COLO668 (cell line): ENCODE results near the gene MRPL2.

Experiments used
- DNase-seq: peaks from one replicate; lab custom pipeline; 2025; ENCODE audit not compliant: unreplicated experiment; lab: John Stamatoyannopoulos, UW

Gene MRPL2

DNA sequence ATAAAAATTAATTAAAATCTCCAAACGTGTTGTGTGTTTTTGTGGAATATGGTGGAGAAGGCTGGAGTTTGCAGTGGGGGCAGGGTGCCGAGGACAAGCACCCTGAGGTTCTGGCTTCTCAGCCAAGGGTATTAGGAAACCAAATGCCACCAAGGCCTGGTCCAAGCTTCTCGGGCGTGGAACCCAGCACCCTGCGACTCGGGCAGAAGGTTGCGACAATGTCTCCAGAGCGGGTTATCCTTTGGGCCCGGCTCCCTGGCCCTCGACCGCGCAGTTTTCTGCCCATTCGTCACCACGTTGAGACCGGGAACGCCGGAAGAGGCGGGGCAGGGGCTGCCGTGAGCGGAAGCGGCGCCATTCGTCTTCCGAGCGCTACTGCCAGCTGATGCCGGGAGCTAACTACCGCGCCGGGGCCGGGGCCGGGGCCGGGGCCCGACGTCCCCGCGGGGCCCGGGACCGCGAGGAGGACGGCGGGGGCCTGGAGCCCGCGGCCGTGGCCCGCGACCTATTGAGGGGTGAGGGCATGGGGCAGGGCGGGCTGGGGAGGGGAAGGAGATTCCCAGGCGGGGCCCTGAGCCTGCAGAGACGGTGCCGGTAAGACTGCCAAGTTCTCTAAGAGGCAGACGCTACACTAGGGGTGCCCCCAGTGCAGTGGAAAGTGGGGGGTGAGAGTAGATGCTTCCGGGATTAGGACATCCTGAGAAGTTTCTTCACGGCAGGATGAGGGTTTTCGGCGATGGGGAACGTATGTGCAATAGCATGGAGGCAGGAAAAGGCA lies 37.8 kb downstream of the MRPL2 start, which contains the start of gene RRP36:
Gene RRP36 (plus strand): TSS at position 354 of the 778 bp plus-strand sequence. CDS start 32 bp downstream, at position 386.
- DNase-seq = peak; percentile 76

DNA sequence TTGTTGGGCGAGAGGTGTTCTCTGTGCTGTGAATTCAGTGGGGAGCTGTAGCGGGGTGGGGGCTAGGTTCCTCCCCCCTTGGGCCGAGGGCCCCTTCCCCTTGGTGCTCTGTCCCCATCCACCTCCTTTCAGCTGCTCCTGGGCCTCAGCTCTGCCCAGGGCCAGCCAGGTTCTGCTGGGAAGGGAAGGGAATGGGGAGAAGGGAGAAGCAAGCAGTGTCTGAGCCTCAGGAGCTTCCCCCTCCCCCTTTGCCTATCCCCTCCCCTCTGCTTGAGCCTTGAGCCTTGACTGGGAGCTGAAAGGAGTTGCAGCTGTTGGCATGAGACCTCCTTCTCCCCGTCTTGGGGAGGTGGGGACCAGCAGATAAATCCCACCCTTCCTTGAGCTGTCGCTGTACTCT lies 38.4 kb downstream of the MRPL2 start:
- DNase-seq = no peak

DNA sequence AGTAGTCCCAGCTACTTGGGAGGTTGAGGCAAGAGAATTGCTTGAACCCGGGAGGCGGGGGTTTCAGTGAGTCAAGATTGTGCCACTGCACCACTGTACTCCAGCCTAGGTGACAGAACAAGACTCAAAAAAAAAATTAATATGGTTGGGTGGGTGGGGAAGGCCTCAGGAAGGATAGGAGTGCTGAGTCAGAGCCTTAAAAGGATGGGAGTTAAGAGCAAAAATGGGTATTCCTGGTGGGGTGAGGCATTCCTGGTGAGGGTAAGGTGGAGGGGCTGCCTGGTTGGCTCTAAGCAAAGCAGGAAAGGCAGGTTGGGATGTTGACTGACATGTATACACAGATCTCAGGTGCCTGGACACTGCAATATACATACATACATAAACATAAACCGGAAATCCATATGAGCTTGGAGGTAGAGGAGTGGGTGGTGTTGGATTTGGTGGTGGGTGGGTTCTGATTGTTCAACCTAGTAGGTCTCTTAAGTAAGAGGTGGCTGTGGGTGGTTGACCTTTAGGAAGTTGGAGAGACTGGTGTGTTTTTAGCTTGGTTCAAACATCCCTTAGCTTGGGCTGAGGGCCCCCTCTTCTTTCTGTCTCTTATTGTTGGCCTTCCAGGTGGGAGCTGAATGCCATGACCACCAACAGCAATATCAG lies 39.1 kb downstream of the MRPL2 start:
- no peak for DNase-seq

DNA sequence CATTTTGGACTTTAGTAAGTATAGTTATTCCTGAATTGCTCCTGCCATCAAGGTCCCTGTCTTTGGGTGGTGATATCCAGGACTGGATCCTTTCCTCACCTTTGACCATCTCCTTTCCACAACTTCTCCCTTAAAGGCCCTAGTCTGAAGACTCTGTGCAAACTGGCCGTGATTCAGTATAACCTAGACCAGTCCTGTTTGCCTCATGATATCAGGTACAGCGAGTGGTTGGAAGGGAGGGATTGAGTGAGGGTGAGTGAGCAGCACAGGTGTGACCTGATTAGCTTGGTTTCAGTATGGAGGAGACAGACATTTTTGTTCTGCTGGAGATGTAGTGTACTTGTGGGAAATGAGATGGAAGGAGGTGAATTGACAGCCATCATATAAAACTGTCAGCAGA lies 40.1 kb downstream of the MRPL2 start:
- no peak for DNase-seq

DNA sequence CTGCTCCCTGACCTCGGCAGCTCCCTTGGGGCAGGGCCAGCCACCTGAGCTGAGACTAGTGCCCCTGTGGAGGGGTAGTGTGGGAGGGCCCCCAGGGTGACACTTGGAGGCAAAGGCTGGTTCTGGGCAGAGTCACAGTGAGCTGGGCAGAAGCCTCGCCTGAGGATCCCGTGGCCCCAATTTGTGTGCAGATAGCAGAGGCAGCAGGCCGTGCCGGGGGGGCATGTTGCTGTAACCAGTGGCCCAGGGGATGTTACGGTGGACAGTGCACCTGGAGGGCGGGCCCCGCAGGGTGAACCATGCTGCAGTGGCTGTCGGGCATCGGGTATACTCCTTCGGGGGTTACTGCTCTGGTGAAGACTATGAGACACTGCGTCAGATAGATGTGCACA lies 42.3 kb downstream of the MRPL2 start:
- DNase-seq = no peak

DNA sequence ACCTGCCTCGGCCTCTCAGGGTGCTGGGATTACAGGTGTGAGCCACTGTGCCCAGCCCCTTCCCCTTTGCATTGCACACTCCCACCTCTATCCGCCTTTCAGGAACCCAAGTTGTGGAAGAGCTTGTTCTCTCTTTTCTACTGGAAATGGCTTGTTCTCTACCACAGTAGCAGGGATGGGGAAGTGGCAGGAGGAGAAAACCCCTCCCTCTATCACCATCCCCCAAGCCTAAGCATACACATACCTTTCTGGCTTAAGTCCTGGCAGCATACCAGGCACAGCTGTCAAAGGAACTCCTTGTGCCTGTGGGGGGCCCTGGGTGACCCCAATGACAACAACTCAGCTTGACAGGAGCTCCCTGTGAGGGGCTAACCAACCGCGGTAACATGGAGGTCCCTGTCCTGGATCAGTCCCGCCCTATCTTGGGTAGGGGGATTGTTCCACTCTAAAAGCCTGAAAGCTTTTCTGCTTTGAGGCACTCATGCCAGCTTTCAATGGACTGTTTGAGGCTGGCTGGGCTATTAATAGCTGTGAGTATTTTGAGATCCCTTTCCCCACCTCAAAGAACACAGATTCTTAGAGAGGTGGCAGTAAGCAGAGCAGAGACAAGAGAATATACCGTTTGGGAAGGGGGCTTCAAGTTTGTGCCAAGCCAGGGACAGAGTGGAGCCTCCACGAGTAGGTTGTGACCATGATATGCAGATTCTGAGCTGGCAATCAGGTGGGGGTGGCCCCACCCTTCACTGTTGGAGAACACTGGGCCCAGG lies 42.9 kb downstream of the MRPL2 start:
- DNase-seq = no peak

DNA sequence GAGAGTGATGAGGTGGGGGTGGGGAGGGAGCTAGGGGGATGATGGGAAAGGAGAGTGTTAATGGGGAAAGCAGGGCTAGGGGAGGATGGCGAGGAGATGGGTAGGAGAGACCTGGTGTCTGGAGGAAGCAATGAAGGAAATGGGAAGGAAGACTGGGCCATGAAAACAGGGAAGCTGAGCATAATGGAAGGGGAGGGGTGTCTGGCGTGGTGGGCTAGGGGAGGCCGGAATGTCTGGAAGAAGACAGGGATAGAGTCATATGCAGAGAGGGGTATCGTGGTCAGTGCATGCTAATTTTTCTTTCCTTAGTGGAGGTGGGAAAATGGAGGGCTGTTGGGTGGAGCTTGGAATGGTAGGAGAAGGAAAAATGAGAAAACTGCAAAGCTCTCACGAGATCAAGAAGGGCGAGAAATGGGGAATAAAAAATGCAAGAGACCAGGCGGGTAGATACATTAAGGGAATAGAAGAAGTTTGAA lies 44.8 kb downstream of the MRPL2 start:
- no peak for DNase-seq

DNA sequence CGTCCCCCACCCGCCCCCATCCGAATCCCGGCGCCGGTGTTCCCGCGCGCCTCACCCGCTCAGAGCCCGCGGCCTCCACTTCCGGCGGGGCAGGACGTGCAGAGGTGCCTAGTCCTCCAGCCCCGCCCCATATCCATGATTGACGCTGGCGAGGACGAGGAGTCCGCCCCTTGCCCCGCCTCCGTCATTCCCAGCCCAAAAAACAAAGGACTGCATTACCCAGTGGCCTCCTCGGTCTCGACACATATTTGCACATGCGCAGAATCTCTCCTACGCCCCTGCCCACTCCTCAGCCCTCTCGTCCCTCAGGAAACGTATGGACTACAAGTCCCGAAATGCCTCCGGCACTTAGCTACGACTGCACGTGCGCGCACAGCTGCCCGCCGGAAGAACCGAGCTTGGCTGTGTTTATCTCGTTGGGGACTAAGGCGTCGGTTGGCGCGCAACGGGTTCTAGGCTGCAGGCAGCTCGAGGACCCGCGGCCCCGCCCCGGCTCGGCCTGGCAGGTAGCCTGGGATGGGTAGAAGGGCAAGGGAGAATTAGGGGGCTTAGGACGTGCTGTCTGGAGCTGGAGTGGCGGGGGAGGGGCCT lies 45.3 kb downstream of the MRPL2 start, which contains the start of the genes KLHDC3 and MEA1:
Gene KLHDC3 (plus strand): TSS at position 407 of the 591 bp plus-strand sequence. CDS start 2,944 bp downstream, outside the sequence.
Gene MEA1 (minus strand): TSS at position 104 of the 591 bp plus-strand sequence. CDS start 133 bp downstream, outside the sequence.
- peak; percentile 96 for DNase-seq

DNA sequence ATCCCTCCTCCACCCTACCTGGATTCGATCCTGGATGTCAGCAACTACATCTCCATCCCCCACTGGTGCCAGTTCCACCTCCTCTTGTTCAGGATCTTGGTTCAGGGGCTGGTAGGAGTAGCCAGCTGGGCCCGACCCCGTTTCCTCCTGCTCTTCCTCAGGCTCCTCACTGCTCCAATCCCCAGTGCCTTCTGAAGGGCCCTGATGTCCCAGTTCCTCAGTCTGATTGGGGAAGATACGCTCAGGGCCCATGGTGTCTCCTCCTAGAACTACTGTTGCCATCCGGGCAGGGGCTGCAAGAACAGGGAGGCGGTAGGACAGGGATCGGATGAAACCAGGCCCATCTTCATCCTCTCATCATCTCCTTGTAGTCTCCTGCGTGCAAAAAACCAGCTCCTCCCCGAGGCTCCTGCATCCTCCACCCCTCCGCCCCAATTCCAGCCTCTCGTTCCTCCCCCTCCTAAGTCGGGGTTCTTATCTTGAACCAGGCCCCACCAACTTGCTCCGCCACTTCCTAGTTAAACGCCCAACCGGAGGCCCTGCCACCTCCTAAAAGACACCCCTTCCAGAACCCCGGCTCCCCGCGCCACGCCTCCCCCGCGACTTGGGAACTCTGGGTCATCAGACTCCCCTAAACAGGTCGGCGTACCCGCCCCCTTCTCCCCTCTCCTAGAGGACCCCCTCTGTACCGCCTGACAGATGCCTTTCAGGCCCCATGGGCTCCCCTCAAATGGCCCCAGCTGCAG lies 46.0 kb downstream of the MRPL2 start:
- DNase-seq = peak; percentile 9

DNA sequence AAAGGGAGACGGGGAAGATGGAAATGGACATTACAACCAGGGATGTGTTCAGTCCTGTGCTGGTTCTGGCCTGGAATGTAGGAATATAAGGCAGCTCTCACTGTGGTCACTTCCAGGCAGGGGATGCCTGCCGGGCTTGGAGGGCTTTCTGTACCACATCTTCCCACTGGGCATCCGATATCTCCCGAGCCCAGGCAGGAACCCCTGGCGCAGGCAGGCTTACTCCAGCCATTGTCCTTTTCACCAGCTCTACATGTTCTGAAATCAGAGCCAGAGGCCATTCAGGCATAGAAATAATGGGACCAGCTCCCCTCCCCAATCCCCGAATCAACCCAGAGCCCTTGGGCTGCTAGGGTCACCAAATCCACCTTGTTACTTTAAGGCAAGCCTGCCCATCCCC lies 46.9 kb downstream of the MRPL2 start:
- no peak for DNase-seq

DNA sequence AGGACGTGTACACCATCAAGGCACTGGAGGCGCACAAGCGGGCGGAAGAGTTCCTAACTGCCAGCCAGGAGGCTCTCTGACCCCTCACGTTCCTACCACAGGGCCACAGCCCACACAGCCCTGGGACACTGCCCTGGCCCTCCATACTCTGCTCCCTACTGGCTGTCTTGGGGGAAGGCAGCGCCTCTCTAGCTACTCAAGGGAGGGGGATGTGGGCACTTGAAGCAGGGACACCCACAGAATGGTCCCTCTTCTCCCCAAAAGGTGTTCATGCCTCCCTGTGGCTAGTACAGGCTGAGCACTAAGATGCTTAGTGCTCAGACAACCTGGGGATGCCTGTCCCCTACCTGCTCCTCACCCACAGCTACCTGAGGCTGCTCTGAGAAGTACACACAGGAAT lies 48.0 kb downstream of the MRPL2 start:
- no peak for DNase-seq

DNA sequence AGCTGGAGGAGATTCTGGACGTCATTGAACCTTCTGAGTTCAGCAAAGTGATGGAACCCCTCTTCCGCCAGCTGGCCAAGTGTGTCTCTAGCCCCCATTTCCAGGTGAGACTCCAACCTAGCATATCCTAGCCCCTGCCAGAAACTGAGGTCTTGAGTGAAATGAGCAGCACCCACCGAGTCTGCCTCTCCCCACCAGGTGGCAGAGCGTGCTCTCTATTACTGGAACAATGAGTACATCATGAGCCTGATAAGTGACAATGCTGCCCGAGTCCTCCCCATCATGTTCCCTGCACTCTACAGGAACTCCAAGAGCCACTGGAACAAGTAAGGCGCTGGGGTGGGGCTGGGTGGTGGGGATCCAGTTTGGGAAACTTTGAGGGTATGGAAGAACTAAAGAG lies 50.1 kb downstream of the MRPL2 start:
- peak; percentile 9 for DNase-seq

DNA sequence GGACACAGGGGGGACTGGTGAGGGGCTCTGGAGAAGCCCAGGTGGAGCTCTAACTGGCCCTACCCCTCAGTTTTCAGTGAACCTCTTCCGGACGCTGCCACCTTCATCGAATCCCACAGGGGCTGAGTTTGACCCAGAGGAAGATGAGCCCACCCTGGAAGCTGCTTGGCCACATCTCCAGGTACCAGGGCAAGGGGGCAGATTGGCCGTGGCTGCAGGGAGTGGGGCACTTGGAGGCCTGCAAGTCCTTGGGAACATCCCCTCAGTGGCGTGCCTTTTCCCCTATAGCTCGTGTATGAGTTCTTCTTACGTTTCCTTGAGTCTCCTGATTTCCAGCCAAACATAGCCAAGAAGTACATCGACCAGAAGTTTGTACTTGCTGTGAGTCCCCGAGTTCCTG lies 52.1 kb downstream of the MRPL2 start:
- no peak for DNase-seq

DNA sequence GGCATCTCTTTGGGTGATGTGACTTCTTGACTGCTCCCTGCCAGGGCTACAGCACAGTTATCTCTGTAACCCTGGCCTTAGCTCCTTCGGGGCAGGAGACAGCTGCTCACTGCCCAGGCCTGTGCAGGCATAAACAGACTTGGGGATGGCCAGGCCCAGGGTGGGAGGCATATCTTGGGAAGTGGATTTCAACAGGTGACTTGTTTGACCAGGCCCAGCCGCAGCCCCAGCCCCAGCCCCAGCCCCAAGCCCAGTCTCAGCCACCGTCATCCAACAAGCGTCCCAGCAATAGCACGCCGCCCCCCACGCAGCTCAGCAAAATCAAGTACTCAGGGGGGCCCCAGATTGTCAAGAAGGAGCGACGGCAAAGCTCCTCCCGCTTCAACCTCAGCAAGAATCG lies 53.0 kb downstream of the MRPL2 start:
- DNase-seq = no peak

DNA sequence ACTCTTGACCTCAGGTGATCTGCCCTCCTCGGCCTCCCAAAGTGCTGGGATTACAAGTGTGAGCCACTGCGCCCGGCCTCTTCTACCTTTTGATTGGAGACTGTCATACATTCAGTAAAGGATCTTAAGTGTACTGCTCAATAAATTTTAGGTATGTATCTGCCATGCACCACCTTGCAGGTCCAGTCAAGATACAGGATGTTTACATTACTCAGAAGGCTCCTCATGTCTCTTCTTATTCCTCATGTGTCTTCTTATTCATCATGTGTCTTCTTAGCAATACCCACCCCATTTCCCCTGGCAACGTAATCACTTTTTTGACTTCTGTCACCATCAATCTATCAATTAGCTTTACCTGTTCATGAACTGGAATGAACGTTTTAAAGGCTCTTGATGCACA lies 53.4 kb downstream of the MRPL2 start:
- no peak for DNase-seq
